ENCODE measurements around the gene OBI1. TPM values are rescaled to one million over a fixed set of nuclear protein-coding genes. Genes with fewer than 3 reads are reported as not detected.

Gene OBI1
- total RNA-seq, 1 donor from 2014 or later: 11.8 TPM

DNA sequence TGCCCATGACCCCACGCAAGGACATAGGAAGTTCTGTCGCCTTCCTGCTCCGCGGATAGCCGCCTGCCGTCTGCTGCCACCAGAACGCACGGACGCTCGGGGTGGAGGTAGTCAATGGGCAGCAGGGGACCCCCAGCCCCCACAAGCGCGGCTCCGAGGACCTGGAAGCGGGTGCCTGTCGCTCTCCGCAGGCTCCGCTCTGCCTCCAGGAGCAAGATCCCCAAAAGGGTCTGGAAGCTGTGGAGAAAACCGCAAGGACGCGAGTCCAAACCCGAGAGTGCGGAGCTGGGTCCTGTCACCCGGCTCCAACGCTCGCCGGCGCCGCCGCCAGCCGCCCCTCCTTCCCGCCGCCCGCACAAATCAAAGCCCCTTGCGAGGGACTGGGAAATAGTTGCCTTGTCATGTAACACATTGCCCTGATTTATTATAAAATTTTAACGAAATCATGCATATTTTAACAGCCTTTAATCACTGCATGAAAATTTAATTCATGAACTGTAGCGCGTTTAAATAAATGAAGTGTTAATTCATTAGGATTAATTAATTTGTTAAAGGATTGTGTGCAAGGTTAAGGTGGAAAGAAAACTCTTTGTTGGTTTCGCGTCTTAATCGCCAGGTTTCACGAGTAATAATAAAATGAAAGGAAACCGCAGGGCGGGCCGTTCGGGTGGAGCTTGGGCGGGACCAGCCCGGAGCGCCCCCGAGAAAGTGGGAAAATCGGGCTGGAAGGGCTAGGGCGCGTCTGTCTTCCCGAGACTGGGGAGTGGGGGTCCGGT is 50.1 kb downstream of the OBI1 start:
- peaks cover 43% of the 10 kb centered on the region for H3K27me3 ChIP-seq

DNA sequence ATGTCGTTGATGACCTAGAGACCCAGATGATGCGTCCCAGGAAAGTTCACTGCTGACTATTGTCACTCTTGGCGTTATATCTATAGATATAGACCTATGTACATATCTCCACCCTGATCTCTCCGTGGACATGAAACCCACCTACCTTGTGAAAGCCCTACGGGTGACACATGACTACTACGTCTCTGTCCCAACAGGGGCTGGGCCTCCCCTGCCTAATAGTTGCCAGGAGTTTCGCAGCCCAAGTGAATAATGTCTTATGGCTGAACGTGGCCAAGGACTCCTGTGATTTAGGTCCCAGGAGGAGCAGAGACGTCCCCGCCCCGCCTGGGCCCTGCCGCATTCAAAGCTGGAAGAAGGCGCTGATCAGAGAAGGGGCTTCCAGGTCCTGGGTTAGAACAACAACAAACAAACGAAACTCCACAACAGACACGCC is 50.7 kb downstream of the OBI1 start:
- Histone ChIP-seq H3K27me3 (peaks cover 47% of the 10 kb centered on the region), H3K27ac (no peak overlapping the region), H3K4me3 (peak overlapping the region; percentile 50 to 56), H3K36me3 (no peaks in the 10 kb centered on the region), H3K9me3 (no peaks in the 10 kb centered on the region), H3K4me1 (peaks cover 48% of the 10 kb centered on the region)
- intact Hi-C loops (cut with DNase I): no loop called here
- no peak for DNase-seq (ENCODE audit: extremely low spot score in 2 of 2)
- no peak for TF ChIP-seq POLR2A (IDR thresholded peaks at IDR 0.05)
- TF ChIP-seq POLR2AphosphoS5 (IDR thresholded peaks at IDR 0.05; ENCODE audit: insufficient read depth in 1 of 2, low read depth in 1 of 2): no peak
- TF ChIP-seq, protein P1, sequence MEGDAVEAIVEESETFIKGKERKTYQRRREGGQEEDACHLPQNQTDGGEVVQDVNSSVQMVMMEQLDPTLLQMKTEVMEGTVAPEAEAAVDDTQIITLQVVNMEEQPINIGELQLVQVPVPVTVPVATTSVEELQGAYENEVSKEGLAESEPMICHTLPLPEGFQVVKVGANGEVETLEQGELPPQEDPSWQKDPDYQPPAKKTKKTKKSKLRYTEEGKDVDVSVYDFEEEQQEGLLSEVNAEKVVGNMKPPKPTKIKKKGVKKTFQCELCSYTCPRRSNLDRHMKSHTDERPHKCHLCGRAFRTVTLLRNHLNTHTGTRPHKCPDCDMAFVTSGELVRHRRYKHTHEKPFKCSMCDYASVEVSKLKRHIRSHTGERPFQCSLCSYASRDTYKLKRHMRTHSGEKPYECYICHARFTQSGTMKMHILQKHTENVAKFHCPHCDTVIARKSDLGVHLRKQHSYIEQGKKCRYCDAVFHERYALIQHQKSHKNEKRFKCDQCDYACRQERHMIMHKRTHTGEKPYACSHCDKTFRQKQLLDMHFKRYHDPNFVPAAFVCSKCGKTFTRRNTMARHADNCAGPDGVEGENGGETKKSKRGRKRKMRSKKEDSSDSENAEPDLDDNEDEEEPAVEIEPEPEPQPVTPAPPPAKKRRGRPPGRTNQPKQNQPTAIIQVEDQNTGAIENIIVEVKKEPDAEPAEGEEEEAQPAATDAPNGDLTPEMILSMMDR (IDR thresholded peaks at IDR 0.05): no peak

More for the DNA sequence above, 50.1 kb downstream of the OBI1 start:
- Histone ChIP-seq H3K4me1 (peaks cover 43% of the 10 kb centered on the region), H3K36me3 (no peaks in the 10 kb centered on the region), H3K4me3 (peak overlapping the region; percentile 50 to 56), H3K27ac (no peak overlapping the region), H3K9me3 (no peaks in the 10 kb centered on the region)
- DNase-seq (ENCODE audit: extremely low spot score in 2 of 2): no peak
- intact Hi-C loops (cut with DNase I): no loop called here
- TF ChIP-seq, protein P1 (IDR thresholded peaks at IDR 0.05): no peak
- no peak for TF ChIP-seq POLR2A (IDR thresholded peaks at IDR 0.05)
- TF ChIP-seq POLR2AphosphoS5 (IDR thresholded peaks at IDR 0.05; ENCODE audit: insufficient read depth in 1 of 2, low read depth in 1 of 2): no peak

DNA sequence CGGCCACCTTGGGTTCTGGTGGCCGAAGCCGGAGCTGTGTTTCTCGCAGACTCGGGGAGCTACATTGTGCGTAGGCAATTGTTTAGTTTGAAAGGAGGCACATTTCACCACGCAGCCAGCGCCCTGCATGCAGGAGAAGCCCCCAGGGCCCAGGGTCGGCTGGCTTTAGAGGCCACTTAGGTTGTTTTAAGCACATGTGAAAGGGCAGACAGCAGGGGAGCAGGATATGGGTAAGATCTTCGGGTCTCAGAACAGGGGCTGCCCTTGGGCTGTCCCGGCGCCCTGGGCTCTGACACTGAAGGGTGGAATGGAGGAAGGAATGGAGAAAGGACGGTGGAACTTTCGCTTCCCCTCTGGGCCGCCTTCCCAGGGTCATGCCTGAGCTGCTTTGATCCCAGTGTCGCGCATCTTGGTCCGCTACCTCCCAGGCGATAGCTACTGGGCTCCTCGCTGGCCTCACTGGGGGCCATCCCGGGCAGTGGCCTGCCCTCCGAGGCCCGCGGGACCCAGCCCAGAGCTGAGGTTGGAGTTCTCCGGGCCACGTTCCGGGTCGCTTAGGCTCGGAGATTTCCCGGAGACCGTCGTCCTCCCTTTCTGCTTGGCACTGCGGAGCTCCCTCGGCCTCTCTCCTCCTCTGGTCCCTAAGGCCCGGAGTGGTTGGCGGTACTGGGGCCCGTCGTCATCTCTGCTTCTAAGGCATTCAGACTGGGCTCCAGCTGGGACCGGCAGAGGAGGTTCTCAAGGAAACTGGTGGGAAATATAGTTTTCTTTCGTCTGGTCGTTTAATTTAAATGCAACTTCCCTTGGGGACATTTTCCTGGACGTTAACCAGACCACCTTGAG is 51.3 kb downstream of the OBI1 start:
- TF ChIP-seq POLR2AphosphoS5 (IDR thresholded peaks at IDR 0.05; ENCODE audit: insufficient read depth in 1 of 2, low read depth in 1 of 2): no peak
- TF ChIP-seq, protein P1 (IDR thresholded peaks at IDR 0.05): no peak
- TF ChIP-seq POLR2A (IDR thresholded peaks at IDR 0.05): no peak
- DNase-seq (ENCODE audit: extremely low spot score in 2 of 2): no peak
- Histone ChIP-seq H3K27ac (no peak overlapping the region), H3K36me3 (no peaks in the 10 kb centered on the region), H3K4me3 (peak overlapping the region in 1 of 2 donors; percentile 21), H3K27me3 (peaks cover 53% of the 10 kb centered on the region), H3K4me1 (peaks cover 53% of the 10 kb centered on the region), H3K9me3 (no peaks in the 10 kb centered on the region)
- intact Hi-C loops (cut with DNase I): no loop called here

DNA sequence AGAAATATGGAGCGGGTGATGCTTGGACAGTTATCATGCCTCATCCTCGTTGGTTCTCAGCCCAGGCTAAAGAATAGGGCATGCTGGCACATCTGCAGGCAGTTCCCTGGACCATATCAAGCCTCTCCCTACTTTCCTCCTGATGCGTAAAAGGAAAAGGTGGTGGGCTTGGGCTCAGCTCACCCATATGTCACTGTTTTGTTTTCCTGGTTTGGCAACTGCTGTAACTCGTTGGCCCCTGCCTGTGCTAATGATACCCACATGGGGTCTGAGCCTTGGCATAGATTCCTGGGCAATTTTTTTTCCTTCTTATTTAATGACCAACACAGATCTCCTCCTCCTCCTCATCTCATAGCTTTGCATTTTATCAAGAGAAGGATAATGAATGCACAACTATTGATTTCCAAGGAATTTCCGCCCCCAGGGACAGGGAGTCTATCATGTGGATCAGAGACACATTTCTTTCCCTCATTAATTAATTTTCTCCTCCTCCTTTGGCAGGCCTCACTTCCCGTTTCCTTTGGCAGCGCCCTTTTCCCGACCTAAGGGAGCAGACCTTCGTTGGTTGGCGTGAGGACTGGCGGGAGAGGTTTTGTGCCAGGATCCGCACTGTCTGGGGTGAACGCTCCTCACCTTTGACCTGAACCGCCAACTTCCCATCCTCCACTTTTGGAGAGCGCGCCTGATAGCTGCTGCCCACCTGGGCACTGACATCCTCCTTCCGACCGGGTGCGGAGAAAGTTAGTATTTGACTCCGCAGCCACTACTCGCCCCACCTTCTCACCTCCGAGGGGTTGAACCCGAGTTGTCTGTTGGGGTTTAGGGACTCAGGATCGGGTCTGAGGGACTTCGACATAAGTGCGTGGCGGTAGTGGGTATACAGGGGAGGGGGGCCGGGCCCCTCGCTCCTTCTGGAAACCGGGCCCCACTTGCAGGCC is 52.2 kb downstream of the OBI1 start:
- TF ChIP-seq POLR2AphosphoS5 (IDR thresholded peaks at IDR 0.05; ENCODE audit: insufficient read depth in 1 of 2, low read depth in 1 of 2): no peak
- TF ChIP-seq, protein P1 (IDR thresholded peaks at IDR 0.05): no peak
- TF ChIP-seq POLR2A (IDR thresholded peaks at IDR 0.05): no peak
- Histone ChIP-seq H3K4me3 (peak overlapping the region in 1 of 2 donors; percentile 21), H3K4me1 (peaks cover 57% of the 10 kb centered on the region)

More for the DNA sequence above, 52.2 kb downstream of the OBI1 start:
- no peak for DNase-seq (ENCODE audit: extremely low spot score in 2 of 2)
- intact Hi-C loops (cut with DNase I): no loop called here
- peaks cover 58% of the 10 kb centered on the region for H3K27me3 ChIP-seq
- no peaks in the 10 kb centered on the region for H3K36me3 ChIP-seq
- no peaks in the 10 kb centered on the region for H3K9me3 ChIP-seq
- no peak overlapping the region for H3K27ac ChIP-seq
